SK-N-SH (cell line): ENCODE results near the gene AIMP1. TPM values are rescaled to one million over a fixed set of nuclear protein-coding genes. Genes with fewer than 3 reads are reported as not detected.

ENCODE experiments used
- CTCF ChIA-PET: fragments of 300-600, 350-600 bp; formaldehyde crosslinking; extraction: SDS; loops from one replicate; lab custom pipeline; 2021; lab: Yijun Ruan, JAX
- POLR2A ChIA-PET: fragments of 350-600 bp; sonication (Branson Sonifier 250); formaldehyde crosslinking; extraction: SDS; loops from one replicate; lab custom pipeline; 2020; ENCODE audit warnings: antibody characterized with exemption, inconsistent platforms; lab: Yijun Ruan, JAX
- DNase-seq: peaks from one replicate; pipeline ENCODE4 v3.0.0; 2012
- H2AFZ ChIP-seq: fragments of 200-600 bp; sonication (generic); 2 replicates; pipeline ENCODE4 v1.8.1; 2016; ENCODE audit warnings: antibody characterized with exemption, mild to moderate bottlenecking, low read depth
- H3F3A ChIP-seq: fragments of 200-600 bp; sonication (generic); replicated peaks from 2 replicates; pipeline ENCODE3; 2016; ENCODE audit warnings: antibody characterized with exemption, mild to moderate bottlenecking; ENCODE audit not compliant: insufficient read depth
- H3K27ac ChIP-seq, 2 experiments: fragments of 200-500 bp in 1 of 2; fragments of 200-600 bp in 1 of 2; sonication (Bioruptor generic) in 1 of 2; sonication (generic), shearing (Covaris generic) in 1 of 2; 2 replicates each; pipeline versions ENCODE4 v1.5.1 to v1.6.1; 2014 to 2016; ENCODE audit warnings: low read depth in 2 of 2, inconsistent platforms in 1 of 2, low read length in 1 of 2, mild to moderate bottlenecking in 1 of 2, mixed read lengths in 1 of 2
- H3K27me3 ChIP-seq: fragments of 200-600 bp; sonication (generic), shearing (Covaris generic); 2 replicates; pipeline ENCODE4 v1.6.1; 2016; ENCODE audit warnings: mixed run types; ENCODE audit not compliant: insufficient read depth
- H3K36me3 ChIP-seq, 2 experiments: fragments of 200-500 bp in 1 of 2; fragments of 200-600 bp in 1 of 2; sonication (Bioruptor generic) in 1 of 2; sonication (generic) in 1 of 2; replicated peaks in 1 of 2; 2 replicates each; pipeline versions ENCODE3 to v1.5.1; 2014 to 2016; ENCODE audit warnings: low read length in 1 of 2, mild to moderate bottlenecking in 1 of 2; ENCODE audit not compliant: insufficient read depth in 2 of 2, control insufficient read depth in 1 of 2
- H3K4me1 ChIP-seq, 2 experiments: fragments of 200-500 bp in 1 of 2; fragments of 200-600 bp in 1 of 2; sonication (Bioruptor generic) in 1 of 2; sonication (generic), shearing (Covaris generic) in 1 of 2; 2 replicates each; pipeline versions ENCODE4 v1.5.1 to v1.6.1; 2014 to 2016; ENCODE audit warnings: low read depth in 1 of 2, low read length in 1 of 2, mixed run types in 1 of 2; ENCODE audit not compliant: insufficient read depth in 2 of 2, control insufficient read depth in 1 of 2
- H3K4me2 ChIP-seq: fragments of 200-600 bp; sonication (generic), shearing (Covaris generic); 2 replicates; pipeline ENCODE4 v1.6.1; 2017; ENCODE audit warnings: mixed run types
- H3K4me3 ChIP-seq, 2 experiments: fragments of 200-500 bp in 1 of 2; fragments of 200-600 bp in 1 of 2; sonication (Bioruptor generic) in 1 of 2; sonication (generic), shearing (Covaris generic) in 1 of 2; 2 replicates each; pipeline versions ENCODE4 v1.5.1 to v1.8.1; 2014 to 2016; ENCODE audit warnings: low read depth in 2 of 2, inconsistent platforms in 1 of 2, low read length in 1 of 2, mild to moderate bottlenecking in 1 of 2, mixed read lengths in 1 of 2, moderate library complexity in 1 of 2
- H3K79me2 ChIP-seq: fragments of 200-600 bp; sonication (generic); 2 replicates; pipeline ENCODE4 v1.8.1; 2017; ENCODE audit warnings: mild to moderate bottlenecking; ENCODE audit not compliant: insufficient read depth
- H3K9ac ChIP-seq: fragments of 200-600 bp; sonication (generic); 2 replicates; pipeline ENCODE4 v1.6.1; 2017; ENCODE audit warnings: mixed run types
- H3K9me2 ChIP-seq: fragments of 200-600 bp; sonication (generic); 2 replicates; pipeline ENCODE4 v1.6.1; 2017; ENCODE audit warnings: mixed run types
- H3K9me3 ChIP-seq: fragments of 200-600 bp; sonication (generic); 2 replicates; pipeline ENCODE4 v1.6.1; 2017; ENCODE audit warnings: mixed run types, mild to moderate bottlenecking, moderate library complexity
- H4K20me1 ChIP-seq: fragments of 200-600 bp; sonication (generic); 2 replicates; pipeline ENCODE4 v1.6.1; 2017; ENCODE audit warnings: mild to moderate bottlenecking, mixed run types; ENCODE audit not compliant: insufficient read depth
- CHD2 ChIP-seq: fragments of 150-350 bp; IDR thresholded peaks from 2 replicates; pipeline ENCODE4 v1.6.1; 2018; ENCODE audit warnings: low read length; ENCODE audit not compliant: partially characterized antibody
- EP300 ChIP-seq, 2 experiments: IDR thresholded peaks; 2 replicates each; pipeline versions ENCODE4 v1.4.0 to v1.6.1; 2012; ENCODE audit warnings: borderline replicate concordance in 1 of 2, low read depth in 1 of 2, low read length in 1 of 2
- EZH2phosphoT487 ChIP-seq: fragments of 200-600 bp; sonication (generic); IDR thresholded peaks from 2 replicates; pipeline ENCODE4 v1.6.1; 2017; ENCODE audit warnings: low read depth, mixed run types, mild to moderate bottlenecking, antibody characterized with exemption, moderate library complexity, borderline replicate concordance
- FOXJ3 ChIP-seq: sonication (generic); formaldehyde crosslinking; IDR thresholded peaks from 2 replicates; pipeline ENCODE4 v1.5.1; 2020; ENCODE audit warnings: mild to moderate bottlenecking, missing genetic modification reagents
- GABPA ChIP-seq: IDR thresholded peaks from 2 replicates; pipeline ENCODE4 v1.4.0; 2012; ENCODE audit warnings: low read depth, mild to moderate bottlenecking
- GATA2 ChIP-seq: sonication (generic); formaldehyde crosslinking; IDR thresholded peaks from 2 replicates; pipeline ENCODE4 v1.5.0; 2020; ENCODE audit warnings: mild to moderate bottlenecking, missing genetic modification reagents
- JUND ChIP-seq: IDR thresholded peaks from 2 replicates; pipeline ENCODE4 v1.4.0; 2012
- MAX ChIP-seq: IDR thresholded peaks from 2 replicates; pipeline ENCODE4 v1.4.0; 2012; ENCODE audit warnings: low read depth
- MEF2A ChIP-seq: IDR thresholded peaks from 2 replicates; pipeline ENCODE4 v1.4.0; 2012; ENCODE audit warnings: low read depth, borderline replicate concordance
- MXI1 ChIP-seq: IDR thresholded peaks from 2 replicates; pipeline ENCODE4 v1.6.1; 2012; ENCODE audit warnings: mild to moderate bottlenecking, low read depth, low read length, improper control_type of control experiment
- PBX3 ChIP-seq: IDR thresholded peaks from 2 replicates; pipeline ENCODE4; 2012
- REST ChIP-seq: IDR thresholded peaks from 2 replicates; pipeline ENCODE4 v1.6.1; 2012; ENCODE audit warnings: mild to moderate bottlenecking, low read depth, low read length, moderate library complexity
- RFX5 ChIP-seq: IDR thresholded peaks from 2 replicates; pipeline ENCODE4 v1.6.1; 2012; ENCODE audit warnings: mild to moderate bottlenecking, improper control_type of control experiment, low read length
- TAF1 ChIP-seq: IDR thresholded peaks from 2 replicates; pipeline ENCODE4 v1.6.1; 2012; ENCODE audit warnings: low read depth, mild to moderate bottlenecking, low read length, moderate library complexity, borderline replicate concordance
- TCF12 ChIP-seq: IDR thresholded peaks from 2 replicates; pipeline ENCODE4 v1.4.0; 2012
- YY1 ChIP-seq: IDR thresholded peaks from 2 replicates; pipeline ENCODE4 v1.4.0; 2012; ENCODE audit warnings: low read depth, mild to moderate bottlenecking
- WGBS: methylation state at CpG from one replicate; pipeline ENCODE4 v1.1.6; 2017; ENCODE audit warnings: low lambda C conversion rate; 5-methylcytosine and 5-hydroxymethylcytosine counted together
- polyA plus RNA-seq, 3 experiments: library from polyadenylated mRNA; depleted of rRNA; stranded (reverse); fragments of >200 nt; gene quantifications; 2 replicates each; pipeline ENCODE4 v1.2.3, GENCODE V29; 2012

AIMP1 gene
- polyA plus RNA-seq, 1 of the 3 experiments (the other 2 are of a cell fraction), result 14.0 TPM

GRCh38 chr4:106339431-106339830, 23.1 kb downstream of the AIMP1 start:
- no peak for DNase-seq
- H3K9me2 ChIP-seq, result no peaks in the 10 kb centered on the region
- ChIA-PET CTCF (no interaction called here), POLR2A (no interaction called here)
- 0 out of 2 replicates have a peak, but pooled peaks cover 8% of the 10 kb centered on the region for H3K9me3 ChIP-seq
- H2AFZ ChIP-seq, result no peak overlapping the region
- TF ChIP-seq EZH2phosphoT487 (no peak), GABPA (no peak), TAF1 (no peak), MEF2A (no peak), REST (no peak), TCF12 (no peak), MXI1 (no peak), FOXJ3 (no peak), YY1 (no peak), CHD2 (no peak), JUND (no peak), EP300 (IDR thresholded peaks at IDR 0.05; ENCODE audit: borderline replicate concordance in 1 of 2, low read depth in 1 of 2, low read length in 1 of 2) (no peak), GATA2 (CRISPR knock-in tag) (no peak), MAX (no peak), RFX5 (no peak), PBX3 (no peak)
- H3K36me3 ChIP-seq, result peaks cover 36 to 68% of the 10 kb centered on the region in 2 experiments
- H4K20me1 ChIP-seq, result no peaks in the 10 kb centered on the region
- no peak overlapping the region for H3K4me2 ChIP-seq
- H3K9ac ChIP-seq, result no peak overlapping the region
- 98% methylated on average over 4 of the region's 4 CpGs for WGBS
- H3F3A ChIP-seq, result peaks cover 15% of the 10 kb centered on the region
- H3K4me3 ChIP-seq, result no peak overlapping the region
- H3K27me3 ChIP-seq, result no peaks in the 10 kb centered on the region
- peaks cover 38% of the 10 kb centered on the region; the same call in 1 of the 2 replicates for H3K79me2 ChIP-seq
- H3K4me1 ChIP-seq, result 0 out of 4 replicates have a peak, but pooled peaks cover 0 to 2% of the 10 kb centered on the region in 2 experiments
- no peak overlapping the region for H3K27ac ChIP-seq
